Measurements from ENCODE around the gene TRIM47.

Gene TRIM47

GRCh38 chr17:75846692-75847613 lies 31.4 kb downstream of the TRIM47 start:
- no peak for DNase-seq (ENCODE audit: low read depth)

- no peak for DNase-seq (ENCODE audit: low read depth)
Measured at GRCh38 chr17:75845933-75846691, 32.3 kb downstream of the TRIM47 start.

- no peak for DNase-seq (ENCODE audit: low read depth)
Measured at GRCh38 chr17:75845058-75845711, 33.2 kb downstream of the TRIM47 start.

GRCh38 chr17:75844530-75845057 lies 33.8 kb downstream of the TRIM47 start:
- no peak for DNase-seq (ENCODE audit: low read depth)

GRCh38 chr17:75843577-75844529 lies 34.5 kb downstream of the TRIM47 start, which contains the start of gene UNC13D:
Gene UNC13D, minus strand, starts transcription at chr17:75844404. Its CDS starts 67 bp downstream, at chr17:75844337.
- DNase-seq (ENCODE audit: low read depth): peak; percentile 48

- no peak for DNase-seq (ENCODE audit: low read depth)
Measured at GRCh38 chr17:75842963-75843576, 35.3 kb downstream of the TRIM47 start.

GRCh38 chr17:75842411-75842810 lies 36.0 kb downstream of the TRIM47 start:
- DNase-seq (ENCODE audit: low read depth): no peak

GRCh38 chr17:75840799-75841164 lies 37.6 kb downstream of the TRIM47 start:
- no peak for DNase-seq (ENCODE audit: low read depth)

- DNase-seq (ENCODE audit: low read depth): no peak
Measured at GRCh38 chr17:75839942-75840798, 38.2 kb downstream of the TRIM47 start.

- DNase-seq (ENCODE audit: low read depth): no peak
Measured at GRCh38 chr17:75838410-75838809, 40.0 kb downstream of the TRIM47 start.

- no peak for DNase-seq (ENCODE audit: low read depth)
Measured at GRCh38 chr17:75837899-75838298, 40.5 kb downstream of the TRIM47 start.

GRCh38 chr17:75836605-75837004 lies 41.8 kb downstream of the TRIM47 start:
- no peak for DNase-seq (ENCODE audit: low read depth)

GRCh38 chr17:75835654-75835987 lies 42.8 kb downstream of the TRIM47 start:
- no peak for DNase-seq (ENCODE audit: low read depth)

- no peak for DNase-seq (ENCODE audit: low read depth)
Measured at GRCh38 chr17:75834928-75835653, 43.3 kb downstream of the TRIM47 start.

GRCh38 chr17:75834279-75834920 lies 44.0 kb downstream of the TRIM47 start:
- no peak for DNase-seq (ENCODE audit: low read depth)

GRCh38 chr17:75832652-75833400 lies 45.6 kb downstream of the TRIM47 start:
- no peak for DNase-seq (ENCODE audit: low read depth)

GRCh38 chr17:75832164-75832651 lies 46.2 kb downstream of the TRIM47 start:
- no peak for DNase-seq (ENCODE audit: low read depth)
